GM12891 (cell line): Measurements from ENCODE around the gene PDE5A.

ENCODE experiments used
- POLR2A ChIP-seq: IDR thresholded peaks from 2 replicates; pipeline ENCODE4 v1.6.1; 2011; ENCODE audit warnings: low read depth, low read length, control low read depth
- SPI1 ChIP-seq: IDR thresholded peaks from 2 replicates; pipeline ENCODE4 v1.6.1; 2011; ENCODE audit warnings: low read depth, low read length, control low read depth
- TAF1 ChIP-seq: IDR thresholded peaks from 2 replicates; pipeline ENCODE4 v1.6.1; 2011; ENCODE audit warnings: low read depth, low read length, control low read depth

DNA sequence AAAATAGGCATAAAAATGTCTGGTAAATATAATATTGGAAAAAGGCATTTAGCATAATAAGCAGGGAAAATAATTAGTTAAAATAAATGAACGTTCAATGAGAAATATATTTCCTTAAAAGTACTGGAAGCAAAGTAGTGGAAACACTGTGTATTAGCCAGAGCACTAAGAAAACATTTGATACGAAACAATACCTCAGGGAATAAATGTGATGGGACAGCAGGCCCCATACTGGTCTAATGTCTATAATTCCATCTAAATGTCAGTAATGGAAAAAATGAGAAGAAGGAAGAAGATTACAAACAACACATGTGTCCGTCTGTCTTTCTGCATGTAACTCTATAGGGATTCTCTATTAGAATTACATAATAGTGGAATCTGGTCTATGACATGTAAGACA is 79.0 kb downstream of the PDE5A start:
- TF ChIP-seq POLR2A, result no peak
- no peak for TF ChIP-seq TAF1
- no peak for TF ChIP-seq SPI1
